Measurements from ENCODE around the gene EFNA1.

DNA sequence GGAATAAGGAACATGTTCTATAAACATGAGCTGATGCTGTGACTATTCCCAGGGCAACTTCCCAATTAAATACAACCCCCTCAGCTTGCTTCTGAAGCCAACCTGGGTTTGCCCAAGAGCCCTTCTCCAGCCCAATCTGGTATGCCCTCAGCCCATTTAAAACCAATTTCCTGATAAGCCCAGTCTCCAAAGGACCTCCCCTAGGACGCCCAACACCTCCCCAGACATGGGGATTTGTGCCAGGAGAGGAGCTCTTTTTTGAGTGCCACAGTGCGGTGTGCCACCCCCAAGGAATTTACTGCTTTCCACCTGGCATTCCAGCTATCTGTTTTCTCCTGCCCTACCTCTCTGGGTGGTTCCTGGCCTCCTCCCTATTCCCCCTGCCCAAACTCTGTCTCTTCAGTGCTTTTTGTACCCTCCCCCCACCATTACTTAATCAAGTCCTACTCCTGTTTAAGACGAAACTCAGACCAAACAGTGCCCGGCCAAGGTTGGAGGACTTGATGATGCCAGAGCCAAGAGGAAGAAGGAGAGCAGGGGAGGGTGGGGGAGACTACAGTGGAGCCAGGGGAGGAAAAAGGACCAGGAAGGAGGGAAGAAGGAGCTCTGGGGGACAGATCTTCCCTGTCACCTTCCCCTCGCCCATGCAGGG is 11.4 kb upstream of the EFNA1 start:
- TF ChIP-seq, protein P1, sequence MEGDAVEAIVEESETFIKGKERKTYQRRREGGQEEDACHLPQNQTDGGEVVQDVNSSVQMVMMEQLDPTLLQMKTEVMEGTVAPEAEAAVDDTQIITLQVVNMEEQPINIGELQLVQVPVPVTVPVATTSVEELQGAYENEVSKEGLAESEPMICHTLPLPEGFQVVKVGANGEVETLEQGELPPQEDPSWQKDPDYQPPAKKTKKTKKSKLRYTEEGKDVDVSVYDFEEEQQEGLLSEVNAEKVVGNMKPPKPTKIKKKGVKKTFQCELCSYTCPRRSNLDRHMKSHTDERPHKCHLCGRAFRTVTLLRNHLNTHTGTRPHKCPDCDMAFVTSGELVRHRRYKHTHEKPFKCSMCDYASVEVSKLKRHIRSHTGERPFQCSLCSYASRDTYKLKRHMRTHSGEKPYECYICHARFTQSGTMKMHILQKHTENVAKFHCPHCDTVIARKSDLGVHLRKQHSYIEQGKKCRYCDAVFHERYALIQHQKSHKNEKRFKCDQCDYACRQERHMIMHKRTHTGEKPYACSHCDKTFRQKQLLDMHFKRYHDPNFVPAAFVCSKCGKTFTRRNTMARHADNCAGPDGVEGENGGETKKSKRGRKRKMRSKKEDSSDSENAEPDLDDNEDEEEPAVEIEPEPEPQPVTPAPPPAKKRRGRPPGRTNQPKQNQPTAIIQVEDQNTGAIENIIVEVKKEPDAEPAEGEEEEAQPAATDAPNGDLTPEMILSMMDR (IDR thresholded peaks at IDR 0.05), result no peak
- TF ChIP-seq POLR2A (IDR thresholded peaks at IDR 0.05) (no peak), POLR2AphosphoS5 (IDR thresholded peaks at IDR 0.05) (no peak)
